ENCODE measurements around the gene VIPR2.

Gene VIPR2

DNA sequence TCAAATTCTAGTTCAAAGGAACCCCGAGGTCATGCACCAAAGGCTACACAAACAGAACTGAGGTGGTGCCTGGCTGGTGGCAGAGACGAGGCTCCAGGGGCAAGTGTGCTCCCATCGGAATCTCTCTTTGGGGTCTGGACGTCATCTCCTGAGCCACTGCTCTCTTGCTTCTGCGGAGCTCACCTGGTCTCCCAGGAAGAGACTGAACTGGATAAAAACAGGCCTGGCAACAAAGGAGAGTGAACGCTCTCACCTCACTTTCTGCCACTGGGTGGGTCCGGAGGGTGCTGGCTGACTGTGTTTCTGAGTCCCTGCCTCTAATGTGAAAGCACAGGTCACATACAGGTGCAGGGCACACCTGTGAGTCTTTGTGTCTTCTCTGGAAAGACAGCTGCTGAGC is 22.4 kb downstream of the VIPR2 start:
- H2AFZ ChIP-seq (ENCODE audit: low read depth) = no peak overlapping the region
- H3K27ac ChIP-seq = no peak overlapping the region
- no peaks in the 10 kb centered on the region for H3K27me3 ChIP-seq (ENCODE audit: insufficient read depth, low read depth)
- H3K4me1 ChIP-seq (ENCODE audit: low read depth, poor library complexity, severe bottlenecking) = no peaks in the 10 kb centered on the region
- H3K36me3 ChIP-seq (ENCODE audit: insufficient read depth) = no peaks in the 10 kb centered on the region
- TF ChIP-seq CTCF (conservative IDR thresholded peaks at IDR 0.05; ENCODE audit: low read depth, low read length) = no peak
- no peak overlapping the region for H3K4me2 ChIP-seq
- H4K20me1 ChIP-seq (ENCODE audit: insufficient read depth) = no peaks in the 10 kb centered on the region
- H3K9ac ChIP-seq = no peak overlapping the region
- no peaks in the 10 kb centered on the region for H3K79me2 ChIP-seq (ENCODE audit: insufficient read depth, low read depth)
- H3K4me3 ChIP-seq (IDR thresholded peaks at IDR 0.05; ENCODE audit: insufficient read depth, low read depth, low read length) = no peak overlapping the region

GRCh38 chr7:159121476-159121875 is 23.2 kb downstream of the VIPR2 start:
- H3K79me2 ChIP-seq (ENCODE audit: insufficient read depth, low read depth) = no peaks in the 10 kb centered on the region
- H3K27me3 ChIP-seq (ENCODE audit: insufficient read depth, low read depth) = no peaks in the 10 kb centered on the region
- no peak for TF ChIP-seq CTCF (conservative IDR thresholded peaks at IDR 0.05; ENCODE audit: low read depth, low read length)
- H3K36me3 ChIP-seq (ENCODE audit: insufficient read depth) = no peaks in the 10 kb centered on the region
- no peak overlapping the region for H3K9ac ChIP-seq
- H3K4me1 ChIP-seq (ENCODE audit: low read depth, poor library complexity, severe bottlenecking) = no peaks in the 10 kb centered on the region
- H3K27ac ChIP-seq = no peak overlapping the region
- no peak overlapping the region for H3K4me2 ChIP-seq
- H4K20me1 ChIP-seq (ENCODE audit: insufficient read depth) = no peaks in the 10 kb centered on the region
- no peak overlapping the region for H2AFZ ChIP-seq (ENCODE audit: low read depth)
- no peak overlapping the region for H3K4me3 ChIP-seq (IDR thresholded peaks at IDR 0.05; ENCODE audit: insufficient read depth, low read depth, low read length)

GRCh38 chr7:159121068-159121467 is 23.6 kb downstream of the VIPR2 start:
- H3K4me1 ChIP-seq (ENCODE audit: low read depth, poor library complexity, severe bottlenecking) = no peaks in the 10 kb centered on the region
- no peak overlapping the region for H3K4me3 ChIP-seq (IDR thresholded peaks at IDR 0.05; ENCODE audit: insufficient read depth, low read depth, low read length)
- H2AFZ ChIP-seq (ENCODE audit: low read depth) = no peak overlapping the region
- H3K36me3 ChIP-seq (ENCODE audit: insufficient read depth) = no peaks in the 10 kb centered on the region
- H3K27me3 ChIP-seq (ENCODE audit: insufficient read depth, low read depth) = no peaks in the 10 kb centered on the region
- no peak for TF ChIP-seq CTCF (conservative IDR thresholded peaks at IDR 0.05; ENCODE audit: low read depth, low read length)
- H3K27ac ChIP-seq = no peak overlapping the region
- no peak overlapping the region for H3K9ac ChIP-seq
- H3K79me2 ChIP-seq (ENCODE audit: insufficient read depth, low read depth) = no peaks in the 10 kb centered on the region
- H3K4me2 ChIP-seq = no peak overlapping the region
- no peaks in the 10 kb centered on the region for H4K20me1 ChIP-seq (ENCODE audit: insufficient read depth)

GRCh38 chr7:159120540-159120919 is 24.1 kb downstream of the VIPR2 start:
- Histone ChIP-seq H3K4me2 (no peak overlapping the region), H3K36me3 (ENCODE audit: insufficient read depth) (no peaks in the 10 kb centered on the region), H2AFZ (ENCODE audit: low read depth) (no peak overlapping the region), H4K20me1 (ENCODE audit: insufficient read depth) (no peaks in the 10 kb centered on the region), H3K79me2 (ENCODE audit: insufficient read depth, low read depth) (no peaks in the 10 kb centered on the region), H3K4me1 (ENCODE audit: low read depth, poor library complexity, severe bottlenecking) (no peaks in the 10 kb centered on the region), H3K27me3 (ENCODE audit: insufficient read depth, low read depth) (no peaks in the 10 kb centered on the region), H3K27ac (no peak overlapping the region), H3K9ac (no peak overlapping the region), H3K4me3 (IDR thresholded peaks at IDR 0.05; ENCODE audit: insufficient read depth, low read depth, low read length) (no peak overlapping the region)
- TF ChIP-seq CTCF (conservative IDR thresholded peaks at IDR 0.05; ENCODE audit: low read depth, low read length) = no peak

Measured in KMS-11 (cell line).